Measurements from ENCODE around the gene PPP1R37. TPM values are rescaled to one million over a fixed set of nuclear protein-coding genes. Genes with fewer than 3 reads are reported as not detected.

Gene PPP1R37
- total RNA-seq, 4 donors from 2014 or later: 34.9 to 59.7 (median 42.9) TPM

GRCh38 chr19:45152504-45153338 lies 59.7 kb downstream of the PPP1R37 start:
- no peak overlapping the region for H3K27ac ChIP-seq
- H3K27me3 ChIP-seq: peaks cover 6% of the 10 kb centered on the region
- H3K4me1 ChIP-seq: peaks cover 21 to 26% of the 10 kb centered on the region in 2 donors
- WGBS, 2 donors: 7 to 12% methylated on average over 3 to 8 of the region's 91 CpGs
- no peaks in the 10 kb centered on the region for H3K9me3 ChIP-seq
- TF ChIP-seq CTCF (IDR thresholded peaks at IDR 0.05) (no peak), POLR2A (IDR thresholded peaks at IDR 0.05) (no peak)
- intact Hi-C loops (cut with DNase I): no loop called here
- DNase-seq: peak; percentile 62 to 68
- H3K36me3 ChIP-seq: no peaks in the 10 kb centered on the region
- H3K4me3 ChIP-seq (replicated peaks in 1 of 3): peak overlapping the region in 1 of 3 donors; percentile 12

- H3K4me3 ChIP-seq (replicated peaks in 1 of 3): peak overlapping the region in 1 of 3 donors; percentile 12
- intact Hi-C loops (cut with DNase I): no loop called here
Observed at GRCh38 chr19:45153339-45154063, 60.5 kb downstream of the PPP1R37 start.

GRCh38 chr19:45154064-45154827 lies 61.3 kb downstream of the PPP1R37 start:
- 52 to 69% methylated on average over 12 to 19 of the region's 19 CpGs for WGBS, 2 donors
- intact Hi-C loops (cut with DNase I): no loop called here
- H3K36me3 ChIP-seq: no peaks in the 10 kb centered on the region
- H3K4me3 ChIP-seq (replicated peaks in 1 of 3): no peak overlapping the region
- no peak overlapping the region for H3K27ac ChIP-seq
- TF ChIP-seq POLR2A (IDR thresholded peaks at IDR 0.05) (no peak), CTCF (IDR thresholded peaks at IDR 0.05) (no peak)
- peaks cover 6% of the 10 kb centered on the region for H3K27me3 ChIP-seq
- H3K9me3 ChIP-seq: no peaks in the 10 kb centered on the region
- DNase-seq: no peak
- peaks cover 21 to 26% of the 10 kb centered on the region in 2 donors for H3K4me1 ChIP-seq

More at GRCh38 chr19:45153339-45154063, 60.5 kb downstream of the PPP1R37 start:
- Histone ChIP-seq H3K4me1 (peaks cover 21 to 26% of the 10 kb centered on the region in 2 donors), H3K27ac (no peak overlapping the region), H3K9me3 (no peaks in the 10 kb centered on the region), H3K36me3 (no peaks in the 10 kb centered on the region), H3K27me3 (peaks cover 6% of the 10 kb centered on the region)
- no peak for TF ChIP-seq CTCF (IDR thresholded peaks at IDR 0.05)
- no peak for TF ChIP-seq POLR2A (IDR thresholded peaks at IDR 0.05)
- peak; percentile 54 to 57 for DNase-seq
- WGBS, 2 donors: 7 to 10% methylated on average over 14 to 23 of the region's 69 CpGs

- TF ChIP-seq POLR2A (IDR thresholded peaks at IDR 0.05) (no peak), CTCF (IDR thresholded peaks at IDR 0.05) (no peak)
- DNase-seq: no peak
- no peak overlapping the region for H3K27ac ChIP-seq
- H3K27me3 ChIP-seq: peaks cover 2% of the 10 kb centered on the region
- H3K4me3 ChIP-seq (replicated peaks in 1 of 3): no peak overlapping the region
- intact Hi-C loops (cut with DNase I): no loop called here
- H3K9me3 ChIP-seq: no peaks in the 10 kb centered on the region
- 75% methylated on average over 10 of the region's 11 CpGs; no CpG with 5 or more reads in 1 of the 2 donors for WGBS, 2 donors
- H3K4me1 ChIP-seq: peaks cover 21 to 32% of the 10 kb centered on the region in 2 donors
- H3K36me3 ChIP-seq: no peaks in the 10 kb centered on the region
Observed at GRCh38 chr19:45156011-45156630, 63.1 kb downstream of the PPP1R37 start.

Data from thyroid gland (tissue), 4 donors.